ENCODE results near the gene FLNC. TPM values are rescaled to one million over a fixed set of nuclear protein-coding genes. Genes with fewer than 3 reads are reported as not detected.

Gene FLNC
- total and polyA plus RNA-seq, 2 of the 13 experiments (the other 11 are each of a cell fraction or from before 2014, with no cell fraction given), result 0.02 TPM; not detected in 1

DNA sequence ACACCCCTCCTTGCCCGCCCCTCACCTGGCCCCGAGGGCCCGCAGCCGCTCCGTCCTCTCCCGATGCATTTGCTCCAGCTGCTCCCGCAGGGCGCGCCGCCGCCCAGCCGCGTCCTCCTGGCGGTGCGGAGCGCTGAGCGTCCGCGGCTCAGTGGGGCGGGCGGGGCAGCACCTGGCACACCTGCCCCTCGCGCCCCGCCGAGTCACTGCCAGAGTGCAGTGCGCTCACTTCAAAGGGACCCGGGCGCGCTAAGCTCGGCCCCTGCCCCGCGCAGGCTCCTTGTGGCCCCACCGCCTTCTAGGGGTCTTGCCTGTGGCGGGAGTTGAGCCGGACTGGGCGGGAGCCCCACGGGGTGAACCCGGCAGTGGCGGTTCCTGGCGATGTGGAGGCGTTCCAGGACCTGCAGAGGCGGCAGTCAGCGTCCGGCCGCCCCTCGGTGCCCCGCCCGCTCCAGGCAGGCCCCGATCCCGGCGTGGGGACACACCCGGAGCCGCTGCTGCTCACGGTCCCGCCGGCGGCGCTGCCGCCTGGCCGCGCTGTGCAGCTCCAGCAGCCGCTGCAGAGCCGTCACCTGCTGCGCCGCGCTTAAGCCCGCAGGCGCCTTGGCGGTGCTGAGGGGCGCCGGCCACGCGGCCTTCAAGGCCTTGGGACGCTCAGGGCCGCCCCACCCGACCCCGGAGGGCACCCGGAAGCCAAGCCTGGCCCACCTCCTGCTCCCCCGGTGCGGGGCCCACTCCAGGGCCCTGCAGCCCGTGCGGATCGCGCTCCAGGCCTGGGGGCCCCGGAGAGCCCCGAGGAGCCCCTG is 39.1 kb downstream of the FLNC start (continued):
- no peak for TF ChIP-seq FIP1L1 (IDR thresholded peaks at IDR 0.05; ENCODE audit: borderline replicate concordance, insufficient read depth, low read depth, low read length)
- TF ChIP-seq RNF2 (conservative IDR thresholded peaks at IDR 0.05; ENCODE audit: low read depth), result peak; percentile 42; the same call in 1 of the 2 replicates
- TF ChIP-seq ZNF703 (CRISPR knock-in tag; IDR thresholded peaks at IDR 0.05; ENCODE audit: borderline replicate concordance), result peak; percentile 43; the same call in 1 of the 2 replicates
- no peak for TF ChIP-seq NRL (CRISPR knock-in tag; IDR thresholded peaks at IDR 0.05; ENCODE audit: borderline replicate concordance)
- no peak for TF ChIP-seq ATF3 (CRISPR knock-in tag; IDR thresholded peaks at IDR 0.05)
- no peak for TF ChIP-seq THYN1 (CRISPR knock-in tag; IDR thresholded peaks at IDR 0.05; ENCODE audit: borderline replicate concordance, low read depth)
- no peak for TF ChIP-seq ZNF10 (CRISPR knock-in tag; IDR thresholded peaks at IDR 0.05; ENCODE audit: borderline replicate concordance, low read depth)
- TF ChIP-seq, protein P1, sequence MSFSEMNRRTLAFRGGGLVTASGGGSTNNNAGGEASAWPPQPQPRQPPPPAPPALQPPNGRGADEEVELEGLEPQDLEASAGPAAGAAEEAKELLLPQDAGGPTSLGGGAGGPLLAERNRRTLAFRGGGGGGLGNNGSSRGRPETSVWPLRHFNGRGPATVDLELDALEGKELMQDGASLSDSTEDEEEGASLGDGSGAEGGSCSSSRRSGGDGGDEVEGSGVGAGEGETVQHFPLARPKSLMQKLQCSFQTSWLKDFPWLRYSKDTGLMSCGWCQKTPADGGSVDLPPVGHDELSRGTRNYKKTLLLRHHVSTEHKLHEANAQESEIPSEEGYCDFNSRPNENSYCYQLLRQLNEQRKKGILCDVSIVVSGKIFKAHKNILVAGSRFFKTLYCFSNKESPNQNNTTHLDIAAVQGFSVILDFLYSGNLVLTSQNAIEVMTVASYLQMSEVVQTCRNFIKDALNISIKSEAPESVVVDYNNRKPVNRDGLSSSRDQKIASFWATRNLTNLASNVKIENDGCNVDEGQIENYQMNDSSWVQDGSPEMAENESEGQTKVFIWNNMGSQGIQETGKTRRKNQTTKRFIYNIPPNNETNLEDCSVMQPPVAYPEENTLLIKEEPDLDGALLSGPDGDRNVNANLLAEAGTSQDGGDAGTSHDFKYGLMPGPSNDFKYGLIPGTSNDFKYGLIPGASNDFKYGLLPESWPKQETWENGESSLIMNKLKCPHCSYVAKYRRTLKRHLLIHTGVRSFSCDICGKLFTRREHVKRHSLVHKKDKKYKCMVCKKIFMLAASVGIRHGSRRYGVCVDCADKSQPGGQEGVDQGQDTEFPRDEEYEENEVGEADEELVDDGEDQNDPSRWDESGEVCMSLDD (CRISPR knock-in tag; IDR thresholded peaks at IDR 0.05; ENCODE audit: borderline replicate concordance), result no peak
- TF ChIP-seq ZNF773 (CRISPR knock-in tag; IDR thresholded peaks at IDR 0.05; ENCODE audit: borderline replicate concordance), result no peak
- TF ChIP-seq ZNF574 (CRISPR knock-in tag; IDR thresholded peaks at IDR 0.05), result peak; percentile 64
- peak; percentile 77; the same call in 1 of the 2 replicates for TF ChIP-seq ARID4A (CRISPR knock-in tag; IDR thresholded peaks at IDR 0.05; ENCODE audit: borderline replicate concordance)
